Retina (tissue), 1 donor: ENCODE data around the gene GPER1.
A peak's percentile ranks its signal among the peaks of the same experiment; 100 is the strongest.
"Not testable (repeated sequence)": the region's sequence is repeated elsewhere in the genome, so short reads cannot be mapped to it uniquely, and the experiment has no call there.

Experiments
- DNase-seq: peaks from one replicate; pipeline ENCODE4 v3.0.0-alpha.2; 2016

GPER1 gene

DNA sequence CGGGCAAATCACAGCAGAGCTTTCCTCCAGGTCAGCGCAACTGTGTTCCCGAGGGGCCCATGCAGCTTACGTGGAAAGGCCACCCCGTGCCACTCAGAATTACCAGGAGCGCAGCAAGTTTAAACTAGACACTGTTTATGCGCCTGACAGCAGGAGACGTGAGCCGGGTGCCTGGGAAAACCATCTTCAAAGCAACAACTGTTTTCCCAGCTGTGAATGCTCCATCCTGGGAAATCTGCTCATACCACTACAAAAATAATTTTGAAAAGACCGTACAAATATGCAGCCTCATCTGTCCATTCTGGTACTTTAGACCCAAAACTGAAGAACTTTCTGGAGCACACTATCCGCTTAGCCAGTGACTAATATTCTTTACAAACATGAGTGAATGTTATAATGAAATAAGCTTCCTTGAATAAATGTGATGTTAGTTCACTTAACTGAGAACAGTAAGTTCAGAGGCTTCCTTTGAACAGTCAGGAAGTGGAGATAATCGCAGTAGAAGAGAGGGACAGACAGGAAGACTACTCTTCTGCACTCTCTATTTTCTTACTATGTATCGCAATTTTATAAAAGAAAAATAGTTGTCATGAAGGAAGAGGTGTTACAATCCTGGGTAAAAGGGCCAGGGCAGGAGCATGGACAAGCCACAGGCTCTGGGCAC, 16.7 kb downstream of the GPER1 start:
- no peak for DNase-seq

DNA sequence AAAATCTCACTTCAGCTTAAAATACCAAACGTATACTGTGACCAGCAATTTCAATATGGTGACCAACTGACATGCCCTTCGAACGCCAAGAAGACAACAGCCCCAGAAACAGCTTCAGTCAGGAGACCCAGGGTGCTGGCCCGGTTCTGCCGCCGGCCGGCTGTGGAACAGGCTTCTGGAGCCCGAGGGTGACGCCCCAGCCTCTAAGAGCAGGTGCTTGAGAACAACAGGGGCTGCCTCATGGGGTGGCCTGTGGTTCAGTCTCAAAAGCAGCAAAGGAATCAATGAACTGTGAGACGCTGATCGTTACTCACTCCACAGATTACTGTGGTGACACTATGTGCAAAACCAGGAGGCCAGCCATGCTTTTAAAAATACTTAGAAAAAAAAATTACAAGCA, 17.3 kb downstream of the GPER1 start:
- DNase-seq, result peak; percentile 62

DNA sequence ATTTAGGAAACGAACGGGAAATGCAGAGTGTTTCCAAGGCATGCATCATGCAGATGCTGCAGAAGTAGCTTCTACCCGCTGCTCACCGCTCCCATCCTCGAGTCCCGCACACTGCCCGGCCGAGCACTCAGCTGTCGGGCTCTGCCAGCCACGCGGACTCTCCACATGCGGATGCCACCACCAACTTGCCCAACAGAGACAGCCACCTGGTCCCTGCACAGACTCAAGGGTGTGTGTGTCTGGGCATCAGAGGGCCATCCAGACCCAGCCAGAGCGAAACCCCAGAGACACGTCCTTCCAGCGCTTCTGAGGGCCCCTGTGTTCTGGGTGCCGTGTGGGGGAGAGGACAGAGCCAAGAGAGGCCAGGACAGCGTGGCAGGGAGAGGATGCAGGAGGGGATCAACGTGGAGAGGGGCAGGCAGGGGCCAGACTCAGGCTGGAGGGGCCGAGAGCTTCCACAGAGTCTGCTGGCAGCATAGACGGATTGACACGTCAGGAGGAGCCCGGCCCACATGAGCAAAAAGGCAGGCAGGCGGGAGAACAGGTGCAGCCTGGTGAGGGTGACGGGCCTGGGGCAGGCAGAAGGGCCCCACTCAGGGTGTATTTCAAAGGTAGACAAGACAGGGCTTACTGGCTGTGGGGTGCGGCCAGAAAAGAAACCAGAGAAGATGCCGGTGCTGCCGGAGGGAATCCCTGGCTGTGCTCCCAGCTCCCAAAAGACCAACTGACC, 18.3 kb downstream of the GPER1 start:
- DNase-seq, result no peak

DNA sequence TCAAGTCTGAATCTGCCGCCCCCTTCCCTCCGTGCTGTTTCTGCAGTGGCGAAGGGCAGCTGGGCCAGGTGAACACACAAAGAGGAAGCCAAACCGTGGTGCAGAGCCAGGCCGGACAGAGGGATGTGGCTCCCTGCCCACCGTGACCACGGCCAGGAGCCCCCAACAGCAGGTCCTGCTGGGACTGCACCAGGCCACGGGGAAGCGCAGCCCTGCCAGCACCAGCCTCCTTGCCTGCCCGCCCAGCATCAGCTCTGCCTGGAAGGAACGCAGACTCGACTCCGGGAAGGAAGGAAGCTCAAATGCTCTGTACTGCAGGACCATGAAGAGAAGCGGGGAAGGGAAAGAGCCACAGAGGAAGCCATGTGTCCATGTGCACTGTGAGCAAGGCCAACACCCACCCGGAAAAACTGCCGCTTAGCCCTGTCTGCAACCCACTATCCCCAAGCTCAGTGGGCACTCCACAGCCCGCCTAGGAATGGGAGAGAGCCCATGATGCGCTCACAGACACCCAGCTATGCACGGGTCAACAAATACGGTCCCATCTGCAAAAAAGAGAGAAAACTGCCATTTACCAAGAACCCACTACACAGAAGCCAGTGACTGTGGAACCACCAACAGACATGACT, 19.0 kb downstream of the GPER1 start:
- no peak for DNase-seq

DNA sequence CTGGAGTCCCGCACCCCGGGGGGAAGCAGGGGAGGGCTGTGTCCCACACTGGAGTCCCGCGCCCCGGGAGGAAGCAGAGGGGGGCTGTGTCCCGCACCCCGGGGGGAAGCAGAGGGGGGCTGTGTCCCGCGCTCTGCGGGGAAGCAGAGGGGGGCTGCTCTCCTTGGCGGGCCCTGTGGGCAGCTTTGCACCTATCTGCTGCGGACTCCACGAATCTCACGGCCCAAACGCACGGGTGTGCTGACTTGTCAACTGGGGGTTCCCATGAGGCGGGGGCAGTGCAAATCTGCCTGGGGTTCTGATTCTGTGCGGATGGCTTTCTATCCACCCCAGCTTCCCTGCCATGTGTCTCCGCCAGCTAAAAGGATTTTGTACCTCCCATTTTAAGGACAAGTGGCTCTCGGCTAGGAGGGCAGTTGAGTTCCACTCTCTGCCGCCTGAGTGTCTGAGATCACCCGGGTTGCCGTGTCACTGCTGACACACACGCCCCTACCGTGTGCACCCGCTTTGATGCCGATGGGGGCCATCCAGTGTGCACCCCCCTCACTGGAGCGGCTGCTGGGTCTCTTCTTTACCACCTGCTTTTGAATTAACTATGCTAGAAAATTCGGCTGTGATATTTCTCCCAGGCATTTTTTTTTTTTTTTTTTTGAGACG, 20.5 kb downstream of the GPER1 start:
- no peak for DNase-seq

DNA sequence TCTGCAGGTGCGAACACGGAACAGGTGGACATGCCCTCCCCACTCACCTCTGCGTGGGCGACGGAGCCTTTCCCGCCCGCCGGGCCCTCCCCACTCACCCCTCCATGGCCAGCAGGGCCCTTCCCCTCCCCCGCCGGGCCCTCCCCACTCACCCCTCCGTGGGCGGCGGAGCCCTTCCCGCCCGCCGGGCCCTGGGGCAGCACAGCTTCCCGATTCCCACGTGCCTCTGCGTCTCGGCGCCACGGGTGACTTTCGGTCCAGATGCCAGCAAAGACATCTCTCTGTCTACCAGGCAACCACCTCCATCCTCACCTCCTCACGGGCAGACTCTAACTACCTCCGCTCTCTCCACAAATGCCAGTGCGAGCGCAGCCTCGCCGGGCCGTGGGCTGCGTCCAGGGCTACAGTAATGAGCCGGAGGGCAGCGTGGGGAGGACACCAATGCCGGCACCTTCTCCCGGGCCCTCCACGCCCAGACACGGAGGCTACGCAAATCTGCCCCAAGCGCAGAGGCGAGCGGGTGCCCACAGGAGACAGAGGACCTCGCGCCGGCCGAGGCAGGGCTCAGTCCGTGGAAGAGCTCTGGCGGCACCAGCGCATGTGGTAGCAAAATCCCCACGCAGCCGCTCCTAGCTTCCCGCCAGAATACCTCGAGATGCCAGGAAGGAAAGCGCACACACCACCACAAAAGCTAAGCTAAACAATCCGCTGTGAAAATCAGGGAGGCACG, 21.8 kb downstream of the GPER1 start:
- DNase-seq, result no peak

DNA sequence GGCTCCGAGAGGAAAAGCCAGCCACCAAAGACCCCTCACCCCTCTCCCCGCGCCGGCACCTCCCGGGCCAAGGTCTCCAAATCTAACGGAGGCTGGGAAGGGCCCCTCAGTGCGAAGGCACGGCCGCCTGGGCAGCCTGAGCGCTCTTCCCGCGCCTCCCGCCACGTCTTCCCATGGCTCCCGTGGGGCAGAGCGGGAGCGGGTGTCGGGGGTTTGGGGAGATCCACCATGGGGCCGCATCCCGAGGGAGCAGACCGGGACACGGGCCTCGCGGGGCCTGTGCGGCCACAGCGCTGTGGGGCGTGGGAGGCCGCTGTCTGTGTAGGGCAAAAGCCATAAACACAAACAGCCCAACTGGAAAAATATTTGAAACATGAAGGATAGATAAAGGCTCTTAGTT, 22.4 kb downstream of the GPER1 start:
- no peak for DNase-seq

DNA sequence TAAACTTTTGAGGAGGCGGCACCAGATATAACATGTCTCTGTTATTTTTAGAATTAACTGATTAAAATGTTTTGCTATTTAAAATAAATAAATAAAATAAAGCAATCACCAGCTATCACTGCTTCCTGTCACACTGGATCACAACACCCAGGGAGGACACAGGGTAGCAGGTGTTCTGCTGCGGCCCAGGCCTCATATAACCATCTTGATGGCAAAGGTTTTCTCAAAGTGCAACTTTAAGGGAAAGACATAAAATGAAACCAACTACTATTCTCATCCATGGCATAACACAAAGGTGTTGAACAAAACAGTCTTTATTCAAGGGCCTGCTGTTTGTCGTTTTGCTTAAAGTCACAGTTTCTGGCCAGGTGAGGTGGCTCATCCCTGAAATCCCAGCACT, 23.2 kb downstream of the GPER1 start:
- DNase-seq, result no peak

DNA sequence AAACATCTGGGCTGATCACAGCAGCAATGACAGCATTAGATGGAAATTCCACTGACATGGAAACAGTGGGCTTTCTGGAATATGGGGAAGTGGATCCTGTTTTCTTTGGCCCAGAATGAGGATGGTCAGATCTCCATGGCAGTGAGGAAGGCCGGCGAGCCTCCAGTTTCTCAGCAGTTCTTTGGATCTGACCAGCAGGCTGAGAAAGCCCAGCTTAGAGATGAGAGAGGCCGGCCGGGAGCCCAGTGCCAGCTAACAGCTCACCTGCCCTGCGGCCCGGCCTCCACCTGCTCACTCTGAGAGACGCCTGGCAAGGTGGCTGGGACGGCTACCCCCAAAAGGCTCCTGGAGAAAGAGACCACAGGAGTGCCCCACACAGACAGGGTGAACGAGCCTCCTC, 24.2 kb downstream of the GPER1 start:
- DNase-seq, result no peak

DNA sequence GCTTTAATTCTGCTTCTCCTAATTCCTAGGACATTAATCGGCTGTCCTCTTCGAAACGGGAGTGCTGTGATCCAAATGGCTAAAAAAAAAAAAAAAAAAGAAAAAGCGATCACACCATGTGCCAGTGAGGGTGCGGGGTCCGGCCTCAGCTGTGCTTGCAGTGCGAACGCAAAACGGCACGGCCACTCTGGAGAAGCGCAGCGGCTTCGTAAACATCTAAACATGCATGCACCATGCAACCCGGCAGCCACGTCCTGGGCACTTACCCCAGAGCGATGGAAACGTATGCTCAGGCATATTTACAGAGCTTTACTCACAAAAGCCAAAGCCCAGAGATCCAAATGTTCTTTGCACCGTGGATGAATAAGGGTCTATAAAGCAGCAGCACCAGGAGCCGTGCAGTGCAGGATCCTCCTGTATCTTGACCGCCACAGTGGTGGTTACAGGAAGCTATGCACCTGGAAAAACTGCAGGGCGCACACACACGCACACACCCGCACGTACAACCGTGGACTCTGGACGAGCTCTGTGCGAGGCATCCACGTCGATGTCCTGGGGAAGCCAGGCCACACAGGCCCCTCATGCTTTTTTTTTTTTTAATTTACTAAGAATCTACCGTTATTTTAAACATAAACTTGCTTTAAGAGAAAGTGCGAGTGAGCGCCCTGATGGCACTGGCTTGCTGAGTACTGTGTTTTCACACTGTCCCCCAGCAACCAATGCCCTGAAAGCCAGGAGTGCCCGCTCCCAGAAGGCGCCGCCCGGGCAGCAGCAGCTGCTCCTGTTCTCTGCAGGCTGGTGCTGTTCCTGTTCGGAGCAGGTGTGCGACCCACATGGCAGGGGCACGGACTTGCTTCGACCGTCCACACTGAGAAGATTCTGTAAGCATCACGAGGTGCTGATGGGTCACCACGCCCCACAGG, 25.0 kb downstream of the GPER1 start:
- no peak for DNase-seq

DNA sequence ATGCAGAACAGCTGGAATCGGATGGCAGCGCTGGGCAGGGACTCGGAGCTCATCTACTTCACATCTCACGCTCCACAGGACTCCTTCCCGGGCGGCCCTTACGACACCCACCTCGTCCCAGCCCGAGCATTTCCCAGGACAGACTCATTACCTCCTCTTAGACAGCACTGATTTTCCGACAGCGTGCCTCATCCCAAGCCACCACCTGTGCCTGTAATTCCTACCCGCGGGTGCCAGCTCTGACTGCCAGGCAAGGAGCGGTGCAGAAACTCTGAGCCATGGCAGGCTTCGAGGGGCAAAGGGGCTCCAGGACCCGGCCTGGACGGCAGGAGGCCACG, 25.6 kb downstream of the GPER1 start:
- DNase-seq, result no peak

DNA sequence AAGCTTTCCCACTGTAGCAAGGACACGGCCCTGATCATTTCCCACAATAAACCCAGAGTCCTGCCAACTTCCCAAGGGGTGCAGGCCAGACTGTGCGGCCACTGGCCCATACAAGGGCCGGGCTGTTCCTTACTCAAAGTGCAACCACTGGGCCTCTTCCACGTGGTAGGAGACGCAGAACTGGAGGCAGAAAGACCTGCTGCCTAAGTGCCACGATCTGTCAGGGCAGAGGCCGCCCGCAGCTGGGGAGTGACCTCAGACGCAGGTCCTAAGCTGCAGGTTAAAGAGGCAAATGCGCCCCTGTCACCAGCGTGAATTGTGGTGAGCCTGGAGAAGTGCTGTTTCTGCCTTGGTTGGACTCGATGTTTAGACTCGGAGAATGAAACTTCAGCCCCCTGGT, 26.2 kb downstream of the GPER1 start:
- DNase-seq, result no peak

DNA sequence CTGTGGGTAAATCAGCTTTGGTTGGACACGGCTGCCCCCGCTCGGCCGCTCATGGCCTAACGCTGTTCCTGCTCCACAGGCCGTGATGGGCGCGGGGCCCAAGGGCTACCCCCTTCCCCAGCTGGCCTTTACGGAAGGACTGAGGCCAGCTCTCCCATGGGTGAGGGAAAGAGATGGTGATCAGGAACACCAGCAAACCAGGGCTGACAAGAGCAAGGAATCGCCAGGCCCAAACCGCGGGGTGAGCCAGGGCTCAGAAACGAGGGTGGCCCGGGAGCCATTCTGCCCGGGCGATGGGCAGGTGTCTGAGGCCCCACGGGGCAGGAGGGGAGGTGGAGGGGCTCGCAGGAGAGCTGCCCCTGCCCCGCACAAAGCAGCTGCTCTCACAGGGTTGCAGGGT, 26.6 kb downstream of the GPER1 start:
- no peak for DNase-seq

DNA sequence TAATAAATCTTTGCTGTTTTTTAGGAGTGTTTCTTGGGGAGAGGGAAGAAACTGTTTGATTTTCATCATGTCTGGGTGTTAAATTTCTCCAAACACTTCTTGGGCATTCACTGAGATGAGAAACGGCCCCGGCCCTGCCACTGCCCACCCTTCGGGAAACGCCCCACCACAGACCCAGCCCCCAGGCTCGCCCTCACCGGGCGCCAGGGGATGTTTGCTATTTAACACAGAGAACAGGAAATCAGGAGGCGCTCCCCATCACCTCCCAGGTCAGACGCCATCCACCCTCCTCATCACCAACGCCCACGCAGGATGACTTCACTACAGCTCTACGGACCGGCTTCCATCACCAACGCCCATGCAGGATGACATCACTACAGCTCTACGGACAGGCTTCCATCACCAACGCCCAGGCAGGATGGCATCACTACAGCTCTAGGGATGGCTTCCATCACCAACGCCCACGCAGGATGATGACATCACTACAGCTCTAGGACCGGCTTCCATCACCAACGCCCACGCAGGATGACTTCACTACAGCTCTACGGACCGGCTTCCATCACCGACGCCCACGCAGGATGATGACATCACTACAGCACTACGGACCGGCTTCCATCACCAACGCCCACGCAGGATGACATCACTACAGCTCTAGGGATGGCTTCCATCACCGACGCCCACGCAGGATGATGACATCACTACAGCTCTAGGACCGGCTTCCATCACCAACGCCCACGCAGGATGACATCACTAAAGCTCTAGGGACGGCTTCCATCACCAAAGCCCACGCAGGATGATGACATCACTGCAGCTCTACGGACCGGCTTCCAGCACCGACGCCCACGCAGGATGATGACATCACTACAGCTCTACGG, 27.5 kb downstream of the GPER1 start:
- not testable (repeated sequence) for DNase-seq

DNA sequence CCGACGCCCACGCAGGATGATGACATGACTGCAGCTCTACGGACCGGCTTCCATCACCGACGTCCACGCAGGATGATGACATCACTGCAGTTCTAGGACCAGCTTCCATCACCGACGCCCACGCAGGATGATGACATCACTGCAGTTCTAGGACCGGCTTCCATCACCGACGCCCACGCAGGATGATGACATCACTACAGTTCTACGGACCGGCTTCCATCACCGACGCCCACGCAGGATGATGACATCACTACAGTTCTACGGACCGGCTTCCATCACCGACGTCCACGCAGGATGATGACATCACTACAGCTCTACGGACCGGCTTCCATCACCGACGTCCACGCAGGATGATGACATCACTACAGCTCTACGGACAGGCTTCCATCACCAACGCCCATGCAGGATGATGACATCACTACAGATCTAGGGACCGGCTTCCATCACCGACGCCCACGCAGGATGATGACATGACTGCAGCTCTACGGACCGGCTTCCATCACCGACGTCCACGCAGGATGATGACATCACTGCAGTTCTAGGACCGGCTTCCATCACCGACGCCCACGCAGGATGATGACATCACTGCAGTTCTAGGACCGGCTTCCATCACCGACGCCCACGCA, 28.6 kb downstream of the GPER1 start:
- DNase-seq, result not testable (repeated sequence)

DNA sequence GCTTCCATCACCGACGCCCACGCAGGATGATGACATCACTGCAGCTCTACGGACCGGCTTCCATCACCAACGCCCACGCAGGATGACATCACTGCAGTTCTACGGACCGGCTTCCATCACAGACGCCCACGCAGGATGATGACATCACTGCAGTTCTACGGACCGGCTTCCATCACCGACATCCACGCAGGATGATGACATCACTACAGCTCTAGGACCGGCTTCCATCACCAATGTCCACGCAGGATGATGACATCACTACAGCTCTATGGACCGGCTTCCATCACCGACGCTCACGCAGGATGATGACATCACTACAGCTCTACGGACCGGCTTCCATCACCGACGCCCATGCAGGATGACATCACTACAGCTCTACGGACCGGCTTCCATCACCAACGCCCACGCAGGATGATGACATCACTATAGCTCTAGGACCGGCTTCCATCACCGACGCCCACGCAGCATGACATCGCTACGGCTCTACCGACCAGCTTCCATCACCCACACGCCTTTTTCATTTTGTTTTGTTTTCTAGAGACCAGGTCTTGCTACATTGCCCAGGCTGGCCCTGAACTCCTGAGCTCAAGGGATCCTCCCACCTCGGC, 29.5 kb downstream of the GPER1 start:
- DNase-seq, result no peak

DNA sequence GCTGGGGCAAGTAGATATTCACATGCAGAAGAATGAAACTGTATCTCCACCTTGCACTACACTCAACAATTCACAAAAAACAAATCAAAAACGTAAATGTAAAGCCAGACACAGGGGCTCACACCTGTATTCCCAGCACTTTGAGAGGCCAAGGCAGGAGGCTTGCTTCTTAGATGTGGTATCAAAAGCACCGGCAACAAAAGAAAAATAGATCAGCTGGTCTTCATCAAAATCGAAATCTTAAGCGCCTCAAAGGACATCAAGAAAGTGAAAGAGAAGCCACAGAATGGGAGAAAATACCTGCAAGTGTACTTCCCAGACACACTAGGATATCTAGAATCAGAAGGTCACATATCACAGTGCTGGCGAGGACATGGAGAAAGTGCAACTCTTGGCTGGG, 31.3 kb downstream of the GPER1 start:
- DNase-seq, result no peak

DNA sequence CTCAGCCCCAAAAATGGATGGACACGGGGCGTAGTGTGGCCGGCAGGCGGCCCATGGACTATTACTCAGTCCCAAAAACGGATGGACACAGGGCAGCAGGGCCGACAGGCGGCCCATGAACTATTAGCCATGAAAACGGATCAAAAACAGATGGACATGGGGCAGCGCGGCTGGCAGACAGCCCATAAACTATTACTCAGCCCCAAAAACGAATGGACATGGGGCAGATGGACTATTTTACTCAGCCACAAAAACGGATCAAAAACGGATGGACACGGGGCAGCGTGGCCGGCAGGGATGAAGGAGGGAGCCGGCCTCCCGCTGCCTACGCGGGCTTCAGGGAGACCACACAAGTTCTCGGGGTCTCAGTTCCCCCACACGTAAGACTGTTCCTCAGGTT, 32.9 kb downstream of the GPER1 start:
- no peak for DNase-seq

DNA sequence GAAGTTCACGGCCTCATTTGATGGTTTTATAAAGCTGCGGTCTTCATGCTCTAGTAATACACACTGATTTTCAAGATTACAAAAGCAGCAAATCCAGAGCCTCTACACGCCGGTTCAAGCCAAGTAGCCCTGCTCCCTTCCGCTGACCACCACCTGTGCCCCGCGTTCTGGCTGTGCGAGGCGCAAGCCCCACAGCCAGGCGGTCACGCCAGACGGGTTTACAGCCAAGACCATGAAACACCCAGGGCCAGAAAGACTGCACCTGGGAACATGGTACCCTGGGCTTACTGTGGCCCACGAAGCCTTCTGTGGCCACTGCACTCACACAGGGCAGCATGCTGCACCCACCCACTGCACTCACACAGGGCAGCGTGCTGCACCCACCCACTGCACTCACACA, 33.6 kb downstream of the GPER1 start:
- no peak for DNase-seq
